Activated naive CD8-positive, alpha-beta T cell treated with anti-CD3 and anti-CD28 coated beads, Interleukin-2, amount 50 U/mL, for 16 hours (primary cell): ENCODE data around the gene NAXD.
"Not testable (repeated sequence)": the region's sequence is repeated elsewhere in the genome, so short reads cannot be mapped to it uniquely, and the experiment has no call there.

Experiments used
- DNase-seq: peaks from one replicate; pipeline ENCODE4 v3.0.0-alpha.2; 2020; ENCODE audit warnings: low read depth, low spot score

The NAXD gene

DNA sequence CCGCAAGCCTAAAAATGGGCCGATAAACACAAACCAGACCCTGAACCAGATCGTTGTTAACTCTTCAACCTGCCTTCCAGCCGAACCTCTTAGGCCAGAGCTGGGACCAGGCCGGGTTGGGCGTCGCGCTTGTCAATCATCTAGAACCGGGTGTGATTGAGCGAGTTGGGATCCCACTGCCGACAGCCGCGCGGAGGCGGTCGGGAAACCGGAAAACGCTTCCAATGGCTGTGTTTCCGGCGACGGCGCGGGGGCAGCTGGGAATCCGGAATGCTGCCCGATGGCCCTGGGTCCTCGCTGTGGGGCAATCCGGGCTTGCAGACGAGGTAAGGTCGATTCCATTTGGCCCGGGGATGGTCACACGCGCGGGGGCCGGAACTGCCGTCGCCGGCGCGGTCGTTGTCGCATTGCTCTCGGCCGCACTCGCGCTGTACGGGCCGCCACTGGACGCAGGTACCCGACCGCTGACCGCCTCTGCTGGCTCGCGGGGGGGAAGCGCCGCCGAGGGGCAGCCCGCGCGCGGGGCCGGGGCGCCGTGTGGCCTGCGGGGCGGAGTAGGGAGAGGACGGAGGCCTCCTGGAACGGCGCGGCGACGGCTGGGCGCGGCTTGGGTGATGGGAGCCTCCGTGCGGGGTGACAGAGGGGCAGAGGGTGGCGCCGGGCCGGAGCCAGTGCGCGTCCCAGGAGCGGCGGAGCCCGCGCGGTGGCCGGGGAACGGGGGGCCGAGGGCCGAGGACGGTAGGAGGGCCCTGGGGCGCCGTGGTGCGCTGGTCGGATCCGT, at the start of gene NAXD:
Gene NAXD, plus strand, starts transcription at position 224 of the 781 bp plus-strand sequence. Its CDS starts 57 bp downstream, at position 281.
- peak; percentile 67 for DNase-seq

DNA sequence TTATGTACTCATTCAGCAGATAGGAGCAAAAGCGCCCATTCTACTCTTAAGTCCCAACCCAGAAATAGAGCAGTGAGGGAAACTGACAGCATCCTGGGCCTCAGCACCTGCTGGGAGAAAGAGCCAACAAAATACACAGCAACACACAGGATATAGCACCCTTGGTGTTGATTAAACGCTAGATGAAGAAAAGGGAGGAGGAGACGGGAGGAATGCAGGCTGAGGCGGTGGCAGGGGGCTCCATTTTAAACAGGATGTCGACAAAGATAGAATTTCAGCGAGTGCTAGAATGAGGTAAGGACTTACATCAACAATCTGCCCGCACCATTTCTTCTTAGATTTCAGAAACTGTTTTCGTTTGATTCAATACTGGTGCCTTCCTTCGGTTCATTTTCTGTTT, 49.2 kb upstream of the NAXD start:
- no peak for DNase-seq

DNA sequence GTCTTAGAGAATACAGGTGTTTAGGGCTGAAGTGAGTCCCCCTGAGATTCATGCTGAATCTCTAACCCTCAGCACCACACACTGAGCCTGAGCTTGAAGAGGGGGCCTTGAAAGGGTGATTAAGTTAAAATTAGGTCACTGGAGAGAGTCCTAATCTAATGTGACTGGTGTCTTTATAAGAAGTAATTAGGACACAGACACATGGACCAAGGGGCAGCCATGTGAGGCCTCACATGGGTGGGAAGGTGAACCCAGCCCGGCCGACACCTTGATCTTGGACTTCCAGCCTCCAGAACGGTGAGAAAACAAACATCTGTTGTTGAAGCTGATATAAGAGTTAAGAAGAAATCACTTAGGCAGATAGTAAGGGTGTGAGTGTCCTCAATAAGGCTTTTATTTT, 46.7 kb upstream of the NAXD start:
- DNase-seq, result no peak

DNA sequence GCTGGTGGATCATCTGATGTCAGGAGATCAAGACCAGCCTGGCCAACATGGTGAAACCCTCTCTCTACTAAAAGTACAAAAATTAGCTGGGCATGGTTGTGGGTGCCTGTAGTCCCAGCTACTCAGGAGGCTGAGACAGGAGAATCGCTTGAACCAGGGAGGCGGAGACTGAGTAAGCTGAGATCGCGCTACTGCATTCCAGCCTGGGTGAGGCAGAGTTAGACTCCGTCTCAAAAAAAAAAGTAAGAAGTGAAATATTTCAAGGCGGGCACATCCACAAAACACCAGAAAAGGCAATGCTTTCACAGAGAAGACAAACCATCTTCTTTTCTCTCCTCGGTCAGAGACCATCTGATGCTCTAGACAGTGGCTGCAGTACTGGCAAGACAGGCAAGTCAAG, 45.4 kb upstream of the NAXD start:
- not testable (repeated sequence) for DNase-seq

DNA sequence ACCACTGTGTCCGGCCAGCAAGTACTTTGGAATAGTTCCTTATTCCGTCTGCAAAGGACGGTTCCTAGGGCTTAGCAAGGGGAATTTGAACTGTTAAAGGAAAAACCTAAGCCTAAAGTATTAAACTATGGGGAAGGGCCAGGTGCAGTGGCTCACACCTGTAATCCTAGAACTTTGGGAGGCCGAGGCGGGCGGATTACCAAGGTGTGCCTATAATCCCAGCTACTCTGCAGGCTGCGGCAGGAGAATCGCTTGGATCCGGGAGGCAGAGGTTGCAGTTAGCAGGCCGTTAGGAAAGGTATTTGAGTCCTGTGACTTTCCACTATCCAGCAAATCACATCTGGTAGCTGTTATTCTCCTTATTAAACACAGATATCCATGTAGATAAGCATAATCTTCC, 44.5 kb upstream of the NAXD start:
- DNase-seq, result no peak

DNA sequence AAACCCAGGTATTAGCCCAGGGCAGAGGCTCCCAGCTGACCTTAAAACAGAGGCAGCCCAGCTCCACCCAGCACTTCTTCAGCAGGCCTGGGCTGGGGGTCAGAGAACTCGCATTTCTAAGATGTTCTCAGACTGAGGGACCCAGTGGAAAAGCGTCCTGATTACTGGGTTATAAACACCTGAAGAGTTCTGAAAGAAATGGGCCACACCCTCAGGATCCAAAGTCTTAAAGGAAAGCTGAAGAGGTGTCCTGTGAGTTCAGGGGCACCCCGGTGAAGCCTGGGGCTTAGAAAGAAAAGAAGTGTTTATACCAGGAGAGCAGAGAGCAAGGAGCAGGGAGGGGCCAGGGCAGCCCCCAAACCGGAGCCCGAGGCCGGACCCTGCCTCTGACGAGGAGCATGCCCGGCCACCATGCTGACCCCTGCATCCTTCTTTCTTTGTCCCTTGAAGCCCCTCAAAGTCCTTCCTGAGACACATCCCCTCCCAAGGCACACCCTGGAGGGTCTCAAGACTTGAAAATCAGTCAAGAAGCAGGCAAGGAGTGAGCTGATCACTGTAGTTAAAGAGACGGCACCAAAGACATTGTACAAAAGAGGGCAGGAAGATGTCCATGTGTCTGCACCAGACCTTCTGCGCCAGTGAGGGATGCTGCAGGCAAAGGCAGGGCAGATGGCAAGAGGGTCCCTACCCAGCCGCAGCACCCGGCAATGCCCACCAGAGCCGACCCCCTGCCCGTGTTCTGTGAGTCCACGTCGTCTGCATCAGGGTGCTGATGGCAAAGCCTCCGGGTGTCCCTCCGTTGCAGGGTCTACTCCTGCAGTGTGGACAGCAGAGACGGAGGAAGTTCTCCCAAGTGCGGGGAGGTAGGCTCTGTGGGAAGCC, 43.2 kb upstream of the NAXD start:
- DNase-seq, result no peak

DNA sequence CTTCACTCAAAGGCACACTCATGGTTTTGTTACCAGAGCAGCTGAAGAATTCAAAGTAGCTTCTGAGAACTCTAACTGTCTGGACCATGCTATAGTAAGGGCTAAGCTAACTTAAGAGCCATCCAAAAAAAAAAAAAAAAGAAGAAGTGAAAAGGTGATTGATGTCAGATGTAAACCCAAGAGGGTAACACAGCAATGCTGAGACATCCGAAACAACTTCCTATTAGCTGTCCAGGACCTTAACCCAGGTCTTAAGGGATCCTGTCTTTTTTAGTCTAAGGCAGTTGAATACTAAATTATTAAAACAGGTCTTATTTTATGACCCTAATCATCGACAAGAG, 42.6 kb upstream of the NAXD start:
- no peak for DNase-seq

DNA sequence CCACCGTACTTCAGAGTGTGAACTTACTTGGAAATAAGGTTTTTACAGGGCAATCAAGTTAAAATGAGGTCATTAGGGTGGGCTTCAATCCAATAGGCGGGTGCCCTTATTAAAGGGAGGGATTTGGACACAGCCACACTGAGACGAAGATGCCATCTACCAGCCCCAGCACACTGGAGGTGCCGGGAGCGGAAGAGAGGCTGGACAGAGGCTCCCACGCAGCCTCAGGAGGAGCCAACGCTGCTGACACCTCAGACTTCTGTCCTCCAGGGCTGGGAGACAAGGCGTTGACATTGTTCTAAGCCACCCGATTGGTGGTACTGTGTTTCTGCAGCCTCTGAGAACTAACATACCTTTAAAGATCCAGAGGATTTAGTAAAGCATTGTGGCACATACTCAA, 41.2 kb upstream of the NAXD start:
- DNase-seq, result no peak

DNA sequence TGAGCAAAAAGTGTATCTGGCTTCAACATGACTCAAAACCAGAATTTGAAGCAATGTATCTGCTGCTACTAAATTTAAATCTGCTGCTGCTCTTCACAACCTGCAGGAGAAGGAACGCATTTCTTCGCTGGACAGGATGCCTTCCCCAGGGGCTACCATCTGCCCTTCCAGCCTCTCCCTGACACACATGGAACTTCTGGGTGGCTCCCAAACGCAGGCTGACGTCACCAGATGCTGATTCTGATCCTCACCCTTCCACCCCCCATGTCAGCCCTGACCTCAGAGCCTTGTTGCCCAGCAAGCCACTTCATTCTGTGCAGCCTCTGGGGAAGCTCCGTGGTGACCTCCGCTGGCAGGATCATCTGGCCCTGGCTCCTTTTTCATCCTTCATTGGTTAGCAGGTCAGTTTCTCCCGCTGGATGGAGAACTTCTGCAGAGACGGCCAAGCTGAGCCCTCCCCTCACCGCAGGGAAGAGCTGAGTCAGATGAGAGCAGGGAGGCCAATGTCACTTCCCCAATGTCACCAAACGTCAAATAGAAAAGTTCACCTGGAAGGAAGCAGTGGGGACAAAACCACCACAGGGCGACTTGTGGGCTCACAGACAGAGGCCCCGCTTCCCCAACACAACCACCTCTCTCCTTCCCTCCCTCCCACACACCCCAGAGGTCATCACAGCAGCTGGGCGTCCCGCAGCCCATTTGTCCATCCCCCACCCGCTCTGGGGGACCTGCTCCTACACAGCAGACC, 39.8 kb upstream of the NAXD start:
- no peak for DNase-seq

DNA sequence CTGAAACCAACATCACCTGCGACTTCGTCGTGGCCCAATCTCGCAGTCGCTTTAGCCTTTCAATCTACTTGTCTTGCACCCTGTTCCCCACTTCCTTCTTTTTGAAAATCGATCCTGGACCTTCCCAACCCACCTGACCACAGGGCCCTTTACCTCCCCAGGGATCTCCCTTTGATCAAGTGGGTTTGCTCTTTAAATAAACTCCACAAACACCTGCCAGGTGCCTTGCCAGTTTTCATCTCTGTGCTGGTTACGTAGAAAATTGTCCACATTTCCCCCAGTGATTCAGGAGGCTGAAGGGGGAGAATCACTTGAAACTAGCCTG, 39.3 kb upstream of the NAXD start:
- DNase-seq, result no peak

DNA sequence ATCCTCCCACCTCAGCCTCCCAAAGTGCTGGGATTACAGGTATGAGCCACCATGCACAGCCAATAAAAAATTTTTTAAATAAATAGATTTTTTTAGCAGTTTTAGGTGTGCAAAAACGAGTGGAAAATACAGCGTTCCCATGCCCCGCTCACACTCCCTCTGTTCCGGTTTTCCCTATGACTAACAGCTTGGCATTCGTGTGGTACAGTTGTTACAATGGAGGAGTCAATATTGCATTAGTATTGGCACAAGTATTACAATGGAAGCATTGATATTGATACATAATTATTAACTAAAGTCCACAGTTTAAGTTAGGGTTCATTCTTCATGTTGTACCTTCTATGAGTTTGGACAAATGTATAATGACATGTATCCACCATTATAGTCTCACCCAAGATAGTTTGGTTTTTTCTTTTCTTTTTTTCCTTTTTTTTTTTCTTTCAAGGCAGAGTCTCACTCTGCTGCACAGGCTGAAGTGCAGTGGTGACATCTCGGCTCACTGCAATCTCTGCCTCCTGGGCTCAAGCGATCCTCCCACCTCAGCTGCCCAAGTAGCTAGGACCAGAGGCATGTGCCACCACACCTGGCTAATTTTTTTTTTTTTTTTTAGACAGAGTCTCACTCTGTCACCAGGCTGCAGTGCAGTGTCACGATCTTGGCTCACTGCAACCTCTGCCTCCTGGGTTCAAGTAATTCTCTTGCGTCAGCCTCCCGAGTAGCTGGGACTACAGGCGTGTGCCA, 38.4 kb upstream of the NAXD start:
- DNase-seq, result no peak

DNA sequence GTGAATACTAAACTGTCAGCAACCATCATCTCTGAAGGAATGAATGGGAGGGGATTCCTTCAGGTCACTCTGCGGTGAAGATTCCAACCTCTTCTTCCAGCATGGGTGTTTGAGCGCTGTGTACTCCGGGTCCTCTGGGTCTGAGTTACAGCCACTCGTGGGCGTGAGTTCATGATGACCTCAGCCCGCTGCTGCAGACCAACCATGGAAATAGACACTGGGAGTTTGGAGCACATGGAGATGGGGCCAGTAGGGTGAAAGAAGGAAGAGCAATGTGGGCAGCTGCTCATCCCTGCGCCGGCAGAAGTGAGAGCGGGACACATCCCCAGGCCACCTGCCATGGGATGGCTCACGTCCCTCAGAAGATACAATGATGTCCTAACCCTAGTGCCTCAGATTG, 37.0 kb upstream of the NAXD start:
- DNase-seq, result no peak

DNA sequence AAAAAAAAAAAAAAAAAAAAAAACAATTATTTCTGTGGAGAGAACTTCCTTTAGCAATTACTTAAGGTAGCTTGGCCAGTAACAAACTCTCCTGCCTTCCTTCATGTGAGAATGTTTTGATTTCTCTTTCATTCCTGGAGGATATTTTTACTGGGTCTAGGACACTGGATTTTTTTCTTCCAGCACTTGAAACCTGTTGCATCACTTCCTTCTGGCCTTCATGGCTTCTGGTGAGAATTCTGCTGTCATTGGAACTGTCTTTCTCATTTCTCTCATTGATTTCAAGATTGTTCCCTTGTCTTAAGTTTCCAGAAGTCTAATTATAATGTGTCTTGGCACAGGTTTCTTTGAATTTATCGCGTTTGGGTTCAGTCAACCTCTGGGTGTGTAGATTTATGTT, 34.5 kb upstream of the NAXD start:
- DNase-seq, result no peak

DNA sequence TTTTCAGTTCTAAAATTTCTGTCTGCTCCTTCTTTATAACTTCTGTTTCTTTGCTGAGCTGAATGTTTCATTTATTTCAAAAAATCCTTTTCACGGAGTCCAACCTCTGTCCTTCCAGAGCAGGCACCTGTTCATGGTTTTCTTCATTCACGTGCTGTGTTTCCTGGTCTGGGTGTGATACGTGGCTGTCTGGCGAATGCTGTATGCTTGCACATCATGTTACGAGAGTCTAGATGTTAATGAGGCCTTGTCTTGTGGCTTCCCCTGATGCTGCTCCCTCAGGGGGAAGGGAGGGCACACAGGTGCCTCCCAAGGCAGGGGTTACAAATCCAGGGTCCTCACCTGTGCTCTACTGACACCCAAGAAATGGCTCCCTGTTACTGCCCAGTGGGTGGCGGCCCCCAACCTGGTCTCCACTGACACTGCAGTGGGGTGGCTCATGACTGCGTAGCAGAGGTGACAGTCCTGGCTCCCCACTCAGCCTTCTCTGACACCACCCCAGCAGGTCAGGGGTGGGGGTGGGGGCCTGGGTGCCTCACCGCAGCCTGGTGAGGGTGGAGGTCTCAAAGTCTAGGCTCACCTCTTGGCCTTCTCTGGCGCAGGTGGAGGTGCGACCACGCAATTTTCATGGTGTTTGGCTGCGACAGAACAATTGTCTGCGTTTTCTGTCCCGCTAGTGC, 33.7 kb upstream of the NAXD start:
- DNase-seq, result no peak

DNA sequence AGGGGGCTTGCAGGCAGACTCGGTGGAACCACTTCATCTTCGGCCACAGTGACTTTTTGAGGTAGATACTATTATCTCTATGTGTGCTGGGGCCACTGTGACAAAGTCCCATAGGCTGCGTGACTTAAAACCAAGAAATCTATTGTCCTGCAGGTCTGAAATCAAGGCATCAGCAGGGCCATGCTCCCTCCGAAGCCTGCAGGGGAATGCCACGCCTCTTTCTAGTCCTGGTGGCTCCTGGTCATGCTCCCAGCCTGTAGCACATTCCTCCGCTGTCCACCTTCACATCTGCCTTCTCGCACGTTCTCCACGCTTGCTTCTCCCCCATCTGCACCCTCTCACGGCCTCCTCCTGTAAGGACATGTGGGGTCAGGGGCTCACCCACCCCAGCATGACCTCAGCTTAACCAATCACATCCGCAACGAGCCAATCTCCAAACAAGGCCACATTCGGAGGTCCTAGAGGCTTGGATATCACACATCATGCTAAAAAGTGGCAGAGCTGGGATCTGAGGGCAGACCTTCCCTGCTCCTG, 32.9 kb upstream of the NAXD start:
- DNase-seq, result no peak

DNA sequence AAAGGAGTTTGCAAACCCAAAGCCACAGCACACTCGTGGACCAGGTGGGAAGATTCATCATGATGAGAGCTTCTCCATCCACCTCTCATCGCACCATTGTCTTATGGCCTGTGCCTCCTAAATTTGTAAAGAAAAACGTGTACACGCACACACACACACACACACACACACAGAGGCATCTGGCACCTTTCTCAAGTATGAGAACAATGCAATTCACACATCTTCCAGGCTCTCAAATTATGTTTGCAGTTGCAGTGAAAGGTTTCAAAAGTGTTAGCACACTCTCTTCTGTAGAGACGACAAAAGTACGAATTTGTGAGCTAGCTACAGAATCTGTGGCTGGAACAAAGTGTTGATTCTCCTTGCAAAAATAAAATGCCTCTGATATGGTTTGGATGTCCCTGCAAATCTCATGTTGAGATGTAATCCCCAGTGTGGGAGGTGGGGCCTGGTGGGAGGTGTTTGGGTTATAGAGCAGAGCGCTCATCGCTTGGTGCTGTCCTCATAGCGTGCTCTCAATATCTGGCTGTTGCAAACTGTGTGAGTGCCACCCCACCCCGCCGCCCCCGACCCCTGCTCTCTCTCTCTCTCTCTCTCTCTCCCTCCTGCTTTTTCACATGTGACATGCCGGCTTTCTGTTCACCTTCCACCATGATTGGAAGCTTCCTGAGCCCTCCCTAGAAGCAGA, 32.0 kb upstream of the NAXD start:
- no peak for DNase-seq

DNA sequence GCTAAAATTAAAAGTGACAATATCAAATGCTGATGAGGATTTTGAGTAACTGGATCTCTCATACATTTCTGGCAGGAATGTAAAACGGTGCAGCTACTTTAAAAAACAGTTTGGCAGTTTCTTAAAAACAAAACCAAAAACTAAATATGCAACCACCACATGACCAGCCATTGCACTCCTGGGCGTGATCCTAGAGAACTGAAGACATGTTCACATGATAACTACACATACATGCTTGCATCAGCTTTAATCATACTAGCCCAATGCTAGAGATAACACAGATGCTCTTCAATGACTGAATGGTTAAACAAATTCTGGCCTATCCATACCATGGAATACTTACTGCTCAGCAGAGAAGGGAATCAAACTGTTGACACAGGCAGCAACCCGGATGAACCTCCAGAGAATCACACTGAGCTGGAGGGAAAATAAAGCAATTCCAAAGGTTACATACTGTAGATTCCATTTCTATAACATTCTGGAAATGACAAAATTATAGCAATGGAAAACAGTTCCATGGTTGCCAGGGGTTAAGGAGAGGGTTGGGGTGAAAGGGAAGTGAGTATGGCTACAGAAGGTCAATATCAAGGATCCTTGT, 25.5 kb upstream of the NAXD start:
- no peak for DNase-seq

DNA sequence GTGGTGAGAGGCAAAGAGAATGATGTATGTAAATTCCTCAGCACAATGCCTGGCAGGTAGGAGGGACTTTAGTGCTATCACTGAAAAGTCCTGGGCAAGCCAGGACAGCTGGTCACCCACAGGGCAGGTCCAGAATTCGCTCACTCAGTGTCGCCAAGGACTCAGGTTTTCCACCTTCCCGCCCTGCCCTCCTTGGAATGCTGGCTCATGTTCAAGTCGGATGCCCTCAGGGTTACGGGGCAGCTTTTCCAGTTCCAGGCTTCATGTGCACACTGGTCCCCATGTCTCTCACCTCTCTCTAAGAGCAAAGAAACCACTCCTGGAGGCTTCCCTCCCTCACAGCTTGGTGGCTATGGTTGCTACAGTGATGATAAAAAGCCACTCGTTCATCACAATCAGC, 24.8 kb upstream of the NAXD start:
- DNase-seq, result no peak

DNA sequence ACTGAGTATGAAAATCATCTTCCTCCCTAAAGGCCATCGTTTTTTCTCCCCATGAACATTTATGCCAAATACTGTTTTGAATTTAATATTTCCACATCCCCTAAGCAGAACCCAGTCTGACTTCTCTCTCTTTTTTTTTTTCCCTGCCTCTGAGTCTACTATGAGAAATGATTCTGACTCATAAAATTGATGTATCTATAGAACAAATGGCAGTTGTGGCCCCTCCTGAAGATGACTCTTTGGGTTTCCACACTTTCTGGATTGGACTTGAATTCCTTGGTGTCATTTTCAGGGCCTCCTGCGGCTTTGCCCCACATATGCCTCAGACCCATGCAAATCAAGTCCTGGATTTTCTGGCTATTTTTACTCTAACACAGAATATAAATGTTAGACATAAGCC, 22.7 kb upstream of the NAXD start:
- no peak for DNase-seq
